Hepatocyte (in vitro differentiated cells): ENCODE data around the gene MUCL3. TPM values are rescaled to one million over a fixed set of nuclear protein-coding genes. Genes with fewer than 3 reads are reported as not detected.
"Not testable (repeated sequence)": the region's sequence is repeated elsewhere in the genome, so short reads cannot be mapped to it uniquely, and the experiment has no call there.

Experiments
- DNase-seq: peaks from one replicate; pipeline ENCODE4 v3.0.0-alpha.2; 2016; ENCODE audit warnings: low spot score
- H2AFZ ChIP-seq: fragments of 200-600 bp; sonication (generic); 2 replicates; pipeline ENCODE4 v1.6.0; 2016; ENCODE audit warnings: antibody characterized with exemption, mild to moderate bottlenecking
- H3K27ac ChIP-seq: fragments of 200-600 bp; sonication (generic); 2 replicates; pipeline ENCODE4 v1.5.1; 2016; ENCODE audit warnings: mild to moderate bottlenecking
- H3K27me3 ChIP-seq: fragments of 200-600 bp; sonication (generic); 2 replicates; pipeline ENCODE4 v1.6.1; 2016
- H3K36me3 ChIP-seq: fragments of 200-600 bp; sonication (generic); replicated peaks from 2 replicates; pipeline ENCODE4 v1.5.1; 2016; ENCODE audit warnings: low read depth; ENCODE audit not compliant: insufficient read depth
- H3K4me1 ChIP-seq: fragments of 200-600 bp; sonication (generic); 2 replicates; pipeline ENCODE4 v1.5.1; 2016; ENCODE audit warnings: mild to moderate bottlenecking, moderate library complexity; ENCODE audit not compliant: insufficient read depth
- H3K4me2 ChIP-seq: fragments of 200-600 bp; sonication (generic); 2 replicates; pipeline ENCODE4 v1.6.0; 2016
- H3K4me3 ChIP-seq: fragments of 200-600 bp; sonication (generic); 2 replicates; pipeline ENCODE4 v1.5.1; 2016; ENCODE audit warnings: mild to moderate bottlenecking
- H3K79me2 ChIP-seq: fragments of 200-600 bp; sonication (generic); 2 replicates; pipeline ENCODE4 v1.6.0; 2017; ENCODE audit warnings: mild to moderate bottlenecking
- H3K9me2 ChIP-seq: fragments of 200-600 bp; sonication (generic); replicated peaks from 2 replicates; pipeline ENCODE4 v1.6.0; 2017; ENCODE audit warnings: mild to moderate bottlenecking; ENCODE audit not compliant: insufficient read depth
- H3K9me3 ChIP-seq: fragments of 200-600 bp; sonication (generic); 2 replicates; pipeline ENCODE4 v1.5.1; 2016; ENCODE audit warnings: low read depth, mild to moderate bottlenecking
- H4K20me1 ChIP-seq: fragments of 200-600 bp; sonication (generic); 2 replicates; pipeline ENCODE4 v1.6.0; 2016; ENCODE audit warnings: mild to moderate bottlenecking; ENCODE audit not compliant: insufficient read depth, poor library complexity, severe bottlenecking
- CTCF ChIP-seq: fragments of 200-600 bp; sonication (generic); IDR thresholded peaks from 2 replicates; pipeline ENCODE4 v1.5.1; 2016; ENCODE audit warnings: antibody characterized with exemption, mild to moderate bottlenecking; ENCODE audit not compliant: poor library complexity
- EZH2 ChIP-seq: fragments of 200-600 bp; sonication (generic); IDR thresholded peaks from 2 replicates; pipeline ENCODE4 v1.6.1; 2016; ENCODE audit warnings: antibody characterized with exemption, mild to moderate bottlenecking, borderline replicate concordance
- EZH2phosphoT487 ChIP-seq: fragments of 200-600 bp; sonication (generic); IDR thresholded peaks from one replicate; pipeline ENCODE4 v1.6.1; 2018; ENCODE audit warnings: antibody characterized with exemption, mild to moderate bottlenecking, low read depth, moderate library complexity; ENCODE audit not compliant: unreplicated experiment, severe bottlenecking
- WGBS: methylation state at CpG from one replicate; pipeline ENCODE4 v1.1.6; 2016; ENCODE audit warnings: low lambda C conversion rate; ENCODE audit errors: missing lambda C conversion rate; 5-methylcytosine and 5-hydroxymethylcytosine counted together
- polyA plus RNA-seq: library from polyadenylated mRNA; unstranded; fragments of >200 nt; fragmentation: Nextera tagmentation; extraction: Ambion mirVana; gene quantifications from 2 replicates; pipeline ENCODE4 v1.2.1, GENCODE V29; 2016
- total RNA-seq: library from RNA; depleted of rRNA; stranded (reverse); fragments of >200 nt; gene quantifications from 2 replicates; pipeline ENCODE4 v1.2.3, GENCODE V29; 2014

MUCL3 gene
- total and polyA plus RNA-seq, 2 experiments from 2014 or later = 0.11 to 0.13 TPM

DNA sequence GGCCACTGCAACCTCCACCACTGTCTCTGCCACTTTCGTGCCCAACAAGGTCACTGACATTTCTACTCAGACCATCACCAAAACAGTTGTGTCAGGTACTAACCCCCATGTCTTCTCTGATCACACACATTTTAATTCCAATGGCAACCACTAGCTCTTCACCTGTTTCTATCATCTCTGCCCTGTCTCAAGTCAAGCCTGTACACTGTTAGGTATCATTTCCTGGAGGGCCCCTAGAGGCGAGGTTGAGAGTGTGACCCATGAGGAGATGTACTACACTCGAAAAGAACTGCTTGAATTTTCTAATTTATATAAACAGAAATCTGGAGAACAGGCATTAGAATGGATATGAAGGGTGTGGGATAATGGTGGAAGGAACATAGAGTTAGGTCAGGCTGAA lies 25.4 kb downstream of the MUCL3 start:
- Histone ChIP-seq H3K4me3 (no peak overlapping the region), H3K4me1 (no peaks in the 10 kb centered on the region), H3K36me3 (no peaks in the 10 kb centered on the region), H3K9me3 (no peaks in the 10 kb centered on the region), H2AFZ (no peak overlapping the region), H3K27ac (no peak overlapping the region), H4K20me1 (no peaks in the 10 kb centered on the region), H3K27me3 (no peaks in the 10 kb centered on the region), H3K4me2 (no peak overlapping the region), H3K9me2 (no peaks in the 10 kb centered on the region), H3K79me2 (no peaks in the 10 kb centered on the region)
- TF ChIP-seq CTCF (no peak), EZH2 (no peak), EZH2phosphoT487 (no peak)
- DNase-seq = no peak
- 67% methylated on average over 3 of the region's 3 CpGs for WGBS

DNA sequence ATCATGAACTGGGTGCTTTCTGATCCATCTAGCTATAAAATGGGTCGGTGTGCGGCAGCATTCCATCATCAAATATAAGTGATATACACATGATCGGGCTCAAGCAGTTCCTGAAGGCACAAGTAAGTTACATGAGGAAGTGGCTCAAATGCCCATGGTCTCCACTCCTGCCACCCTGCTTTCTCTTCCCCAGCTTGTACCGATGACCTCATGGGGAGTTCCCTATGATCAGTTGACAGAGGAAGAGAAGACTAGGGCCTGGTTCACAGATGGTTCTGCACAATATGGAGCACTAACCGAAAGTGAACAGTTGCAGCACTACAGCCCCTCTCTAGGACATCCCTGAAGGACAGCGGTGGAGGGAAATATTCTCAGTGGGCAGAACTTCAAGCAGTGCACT lies 28.4 kb downstream of the MUCL3 start:
- not testable (repeated sequence) for H3K9me3 ChIP-seq, H2AFZ ChIP-seq, H3K79me2 ChIP-seq, H3K9me2 ChIP-seq, H3K4me1 ChIP-seq, H3K27ac ChIP-seq, H4K20me1 ChIP-seq, H3K4me3 ChIP-seq, H3K4me2 ChIP-seq, DNase-seq, H3K36me3 ChIP-seq, H3K27me3 ChIP-seq
- 93% methylated on average over 6 of the region's 6 CpGs for WGBS

DNA sequence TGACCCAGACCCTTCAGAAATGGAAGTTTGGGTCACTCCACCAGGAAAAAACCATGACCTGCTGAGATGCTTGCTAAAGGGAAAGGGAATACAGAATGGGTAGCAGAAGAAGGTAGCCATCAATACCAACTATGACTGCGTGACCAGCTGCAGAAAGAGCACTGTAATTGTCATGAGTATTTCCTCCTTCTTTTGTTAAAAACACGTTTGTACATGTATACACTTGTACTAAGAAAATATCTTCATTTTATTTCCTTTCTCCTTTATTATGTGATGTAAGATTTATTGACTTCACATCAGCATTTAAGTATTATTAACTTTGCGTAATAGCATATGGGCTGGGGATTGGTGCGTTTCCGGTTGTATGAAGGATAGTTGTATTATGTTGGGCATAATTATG lies 30.2 kb downstream of the MUCL3 start:
- no peaks in the 10 kb centered on the region for H3K36me3 ChIP-seq
- no peaks in the 10 kb centered on the region for H3K27me3 ChIP-seq
- 82% methylated on average over 5 of the region's 5 CpGs for WGBS
- H2AFZ ChIP-seq = no peak overlapping the region
- no peaks in the 10 kb centered on the region for H4K20me1 ChIP-seq
- no peak overlapping the region for H3K27ac ChIP-seq
- H3K79me2 ChIP-seq = no peaks in the 10 kb centered on the region
- DNase-seq = no peak
- no peaks in the 10 kb centered on the region for H3K9me2 ChIP-seq
- H3K4me3 ChIP-seq = no peak overlapping the region
- H3K4me1 ChIP-seq = no peaks in the 10 kb centered on the region
- H3K9me3 ChIP-seq = no peaks in the 10 kb centered on the region
- H3K4me2 ChIP-seq = no peak overlapping the region
- TF ChIP-seq EZH2 (no peak), EZH2phosphoT487 (no peak), CTCF (no peak)

GRCh38 chr6:30972816-30973215 lies 32.0 kb downstream of the MUCL3 start:
- no peak for TF ChIP-seq CTCF
- no peak for TF ChIP-seq EZH2phosphoT487
- no peak for TF ChIP-seq EZH2
- no peaks in the 10 kb centered on the region for H4K20me1 ChIP-seq
- no peaks in the 10 kb centered on the region for H3K79me2 ChIP-seq
- no peak overlapping the region for H2AFZ ChIP-seq
- no peaks in the 10 kb centered on the region for H3K4me1 ChIP-seq
- WGBS = 89% methylated on average over 4 of the region's 4 CpGs
- H3K27ac ChIP-seq = no peak overlapping the region
- no peaks in the 10 kb centered on the region for H3K9me3 ChIP-seq
- no peak overlapping the region for H3K4me3 ChIP-seq
- DNase-seq = no peak
- H3K4me2 ChIP-seq = no peak overlapping the region
- no peaks in the 10 kb centered on the region for H3K9me2 ChIP-seq
- H3K27me3 ChIP-seq = no peaks in the 10 kb centered on the region
- no peaks in the 10 kb centered on the region for H3K36me3 ChIP-seq
